ENCODE measurements around the gene RMRP.

DNA sequence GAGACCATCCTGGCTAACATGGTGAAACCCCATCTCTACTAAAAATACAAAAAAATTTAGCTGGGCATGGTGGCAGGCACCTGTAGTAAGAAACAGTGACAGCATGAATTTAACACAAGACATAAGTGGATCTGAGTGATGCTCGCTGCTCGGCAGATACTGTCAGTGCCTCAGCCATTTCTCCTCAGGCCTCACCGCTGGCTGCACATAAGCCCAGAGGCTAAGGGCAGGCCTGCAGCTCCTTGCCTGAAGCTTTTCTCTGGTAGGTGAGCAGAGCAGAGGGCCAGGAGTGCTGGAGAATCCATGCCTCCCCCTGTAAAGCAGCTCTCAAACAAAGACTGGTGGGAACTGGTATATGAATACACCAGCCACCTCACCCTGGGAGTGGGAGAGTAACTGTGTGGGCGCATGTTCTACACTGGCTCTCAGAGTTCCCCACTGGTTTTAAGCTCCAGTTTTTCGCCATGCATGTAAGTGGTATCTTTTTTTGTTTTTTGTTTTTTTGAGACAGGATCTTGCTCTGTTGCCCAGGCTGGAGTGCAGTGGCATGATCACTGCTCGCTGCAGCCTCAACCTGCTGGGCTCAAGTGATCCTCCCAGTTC is 29.3 kb downstream of the RMRP start:
- TF ChIP-seq CTCF (IDR thresholded peaks at IDR 0.05) (no peak), POLR2A (IDR thresholded peaks at IDR 0.05) (no peak)

Measured in lower leg skin (tissue), 3 donors.